ENCODE measurements around the gene ZNF385C. TPM values are rescaled to one million over a fixed set of nuclear protein-coding genes. Genes with fewer than 3 reads are reported as not detected.

The ZNF385C gene
- total RNA-seq, 4 donors from 2014 or later, result 0.26 to 0.78 TPM; not detected in 2

- ATAC-seq (no peak), DNase-seq (no peak)
- H3K27ac ChIP-seq, result no peak overlapping the region
- H3K4me3 ChIP-seq, result no peak overlapping the region
- intact Hi-C loops (cut with DNase I; ENCODE audit: low total_unique reads), result no loop called here
- no peaks in the 10 kb centered on the region for H3K36me3 ChIP-seq
- H3K4me1 ChIP-seq, result no peaks in the 10 kb centered on the region
- no peak for TF ChIP-seq CTCF (IDR thresholded peaks at IDR 0.05 in 4 of 5, conservative IDR thresholded peaks at IDR 0.05 in 1 of 5)
- no peak for TF ChIP-seq POLR2A (IDR thresholded peaks at IDR 0.05)
- H3K27me3 ChIP-seq, result no peaks in the 10 kb centered on the region
- H3K9me3 ChIP-seq, result no peaks in the 10 kb centered on the region
- in situ Hi-C loops (cut with MboI; ENCODE audit: low sequenced_read_pairs in 4 of 4), result no loop called here
Measured at GRCh38 chr17:42039794-42040763, 58.2 kb downstream of the ZNF385C start.

DNA sequence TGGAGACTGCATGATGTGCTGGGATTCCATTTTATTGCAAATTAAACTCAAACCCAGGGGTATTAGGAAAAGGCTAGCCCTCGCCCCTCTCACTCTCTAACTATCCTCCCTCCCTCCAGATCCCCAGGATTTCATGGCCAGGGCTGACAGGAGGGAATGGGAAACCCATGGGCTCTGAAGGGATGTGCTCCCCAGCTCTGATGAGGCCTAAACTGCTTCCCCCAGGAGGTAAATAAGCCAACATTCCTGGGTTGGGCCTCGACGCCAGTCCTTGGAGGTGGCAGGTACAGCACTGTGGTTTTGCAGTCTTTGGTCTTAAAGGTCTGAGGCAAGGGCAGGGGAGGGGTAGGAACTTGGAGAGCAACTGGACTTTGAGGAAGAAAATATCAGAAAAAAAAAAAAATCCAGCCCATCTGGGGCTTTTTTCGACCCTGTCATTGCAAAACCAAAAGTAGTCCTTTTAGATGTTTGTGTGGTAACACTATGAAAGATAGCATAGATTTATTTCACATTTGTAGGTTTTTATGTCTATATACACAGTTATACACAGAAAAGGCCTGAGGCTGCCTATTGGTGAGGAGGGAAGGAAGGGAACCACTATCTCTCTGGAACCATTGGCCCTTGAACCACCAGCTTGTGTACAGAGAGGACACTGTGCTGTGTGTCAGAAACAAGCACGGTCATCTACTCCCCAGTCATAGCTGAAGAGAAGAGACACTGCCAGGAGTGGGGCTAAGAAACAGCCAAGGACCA is 59.9 kb downstream of the ZNF385C start:
- H3K27me3 ChIP-seq, result no peaks in the 10 kb centered on the region
- intact Hi-C loops (cut with DNase I; ENCODE audit: low total_unique reads) (no loop called here), in situ Hi-C loops (cut with MboI; ENCODE audit: low sequenced_read_pairs in 4 of 4) (no loop called here)
- TF ChIP-seq CTCF (IDR thresholded peaks at IDR 0.05 in 4 of 5, conservative IDR thresholded peaks at IDR 0.05 in 1 of 5) (no peak), POLR2A (IDR thresholded peaks at IDR 0.05) (no peak)
- DNase-seq (no peak), ATAC-seq (no peak)
- H3K27ac ChIP-seq, result no peak overlapping the region
- H3K4me1 ChIP-seq, result no peaks in the 10 kb centered on the region
- H3K4me3 ChIP-seq, result no peak overlapping the region
- H3K36me3 ChIP-seq, result no peaks in the 10 kb centered on the region
- H3K9me3 ChIP-seq, result no peaks in the 10 kb centered on the region

GRCh38 chr17:42034059-42034458 is 64.2 kb downstream of the ZNF385C start:
- no peaks in the 10 kb centered on the region for H3K4me1 ChIP-seq
- in situ Hi-C loops (cut with MboI; ENCODE audit: low sequenced_read_pairs in 4 of 4) (no loop called here), intact Hi-C loops (cut with DNase I; ENCODE audit: low total_unique reads) (no loop called here)
- H3K36me3 ChIP-seq, result no peaks in the 10 kb centered on the region
- H3K4me3 ChIP-seq, result no peak overlapping the region
- no peak for ATAC-seq
- H3K27ac ChIP-seq, result no peak overlapping the region
- H3K9me3 ChIP-seq, result no peaks in the 10 kb centered on the region
- H3K27me3 ChIP-seq, result no peaks in the 10 kb centered on the region
- TF ChIP-seq POLR2A (IDR thresholded peaks at IDR 0.05) (no peak), CTCF (IDR thresholded peaks at IDR 0.05 in 4 of 5, conservative IDR thresholded peaks at IDR 0.05 in 1 of 5) (no peak)
- DNase-seq, result no peak

- H3K27me3 ChIP-seq, result no peaks in the 10 kb centered on the region
- in situ Hi-C loops (cut with MboI; ENCODE audit: low sequenced_read_pairs in 4 of 4), result no loop called here
- ATAC-seq, result peak; percentile 35 to 60
- H3K4me1 ChIP-seq, result no peaks in the 10 kb centered on the region
- TF ChIP-seq POLR2A (IDR thresholded peaks at IDR 0.05) (no peak), CTCF (IDR thresholded peaks at IDR 0.05 in 4 of 5, conservative IDR thresholded peaks at IDR 0.05 in 1 of 5) (no peak)
- H3K4me3 ChIP-seq, result no peak overlapping the region
- H3K27ac ChIP-seq, result peak overlapping the region in 2 of 4 donors; percentile 35 to 49
- H3K9me3 ChIP-seq, result no peaks in the 10 kb centered on the region
- intact Hi-C loops (cut with DNase I; ENCODE audit: low total_unique reads), result no loop called here
- peak; percentile 22 to 31 for DNase-seq
- H3K36me3 ChIP-seq, result no peaks in the 10 kb centered on the region
Measured at GRCh38 chr17:42031584-42031983, 66.7 kb downstream of the ZNF385C start.

Measured in gastrocnemius medialis (tissue), 4 donors.